Coronary artery (tissue), 2 donors: ENCODE results near the gene SPACA7.

Experiments used
- DNase-seq: peaks from one replicate; pipeline ENCODE4 v3.0.0-alpha.2; 2017; ENCODE audit warnings: low spot score
- H3K27ac ChIP-seq, 2 donors: fragments of 200-600 bp; sonication (generic); one replicate each; pipeline ENCODE4 v1.5.1; 2016 to 2019
- H3K4me3 ChIP-seq: fragments of 200-600 bp; sonication (generic); 2 replicates; pipeline ENCODE4 v1.5.1; 2016; ENCODE audit warnings: mild to moderate bottlenecking, moderate library complexity
- CTCF ChIP-seq: fragments of 200-600 bp; sonication (generic); IDR thresholded peaks from one replicate; pipeline ENCODE4 v1.5.1; 2019; ENCODE audit warnings: antibody characterized with exemption

Gene SPACA7

GRCh38 chr13:112448621-112449544 is 72.7 kb downstream of the SPACA7 start:
- no peak overlapping the region for H3K27ac ChIP-seq
- H3K4me3 ChIP-seq = no peak overlapping the region
- peak; percentile 55 for DNase-seq
- no peak for TF ChIP-seq CTCF

- Histone ChIP-seq H3K4me3 (no peak overlapping the region), H3K27ac (no peak overlapping the region)
- TF ChIP-seq CTCF = no peak
- DNase-seq = no peak
These were observed 73.4 kb downstream of the SPACA7 start for GRCh38 chr13:112449545-112449930.

- DNase-seq = peak; percentile 58
These were observed 74.2 kb downstream of the SPACA7 start for GRCh38 chr13:112450118-112450903.

GRCh38 chr13:112450904-112451240 is 74.7 kb downstream of the SPACA7 start:
- Histone ChIP-seq H3K27ac (no peak overlapping the region), H3K4me3 (no peak overlapping the region)
- no peak for DNase-seq
- no peak for TF ChIP-seq CTCF

More at GRCh38 chr13:112450118-112450903, 74.2 kb downstream of the SPACA7 start:
- TF ChIP-seq CTCF = no peak
- H3K4me3 ChIP-seq = no peak overlapping the region
- no peak overlapping the region for H3K27ac ChIP-seq

- Histone ChIP-seq H3K4me3 (no peak overlapping the region), H3K27ac (no peak overlapping the region)
- peak; percentile 69 for DNase-seq
- no peak for TF ChIP-seq CTCF
These were observed 75.6 kb downstream of the SPACA7 start for GRCh38 chr13:112451512-112452379.

GRCh38 chr13:112452380-112453206 is 76.4 kb downstream of the SPACA7 start:
- DNase-seq = peak; percentile 52
- Histone ChIP-seq H3K27ac (no peak overlapping the region), H3K4me3 (no peak overlapping the region)
- TF ChIP-seq CTCF = no peak
